ENCODE data around the gene OLFML2B. TPM values are rescaled to one million over a fixed set of nuclear protein-coding genes. Genes with fewer than 3 reads are reported as not detected.

OLFML2B gene
- polyA plus RNA-seq, 2 of the 4 experiments (the other 2 are of a cell fraction), result 0.10 to 0.79 TPM

- DNase-seq (ENCODE audit: low read depth in 1 of 2, low spot score in 1 of 2) (no peak), FAIRE-seq (no peak), ATAC-seq (no peak)
- WGBS (ENCODE audit: missing lambda C conversion rate), result 76% methylated on average over 3 of the region's 3 CpGs
- TF ChIP-seq JUNB (IDR thresholded peaks at IDR 0.05) (no peak), GATA3 (IDR thresholded peaks at IDR 0.05; ENCODE audit: borderline replicate concordance) (no peak), ATOH8 (CRISPR knock-in tag; IDR thresholded peaks at IDR 0.05; ENCODE audit: low read depth) (no peak), HES2 (IDR thresholded peaks at IDR 0.05) (no peak), ZSCAN20 (CRISPR knock-in tag; IDR thresholded peaks at IDR 0.05) (no peak), KDM5A (IDR thresholded peaks at IDR 0.05) (no peak), EP300 (IDR thresholded peaks at IDR 0.05) (no peak), RCOR1 (IDR thresholded peaks at IDR 0.05; ENCODE audit: low read depth, low read length) (no peak), HOXB13 (CRISPR knock-in tag; IDR thresholded peaks at IDR 0.05; ENCODE audit: low read depth) (no peak), CEBPB (IDR thresholded peaks at IDR 0.05) (no peak), RAD21 (conservative IDR thresholded peaks at IDR 0.05 in 1 of 2, IDR thresholded peaks at IDR 0.05 in 1 of 2) (no peak), CBX2 (IDR thresholded peaks at IDR 0.05; ENCODE audit: borderline replicate concordance, low read depth) (no peak), FOXS1 (CRISPR knock-in tag; IDR thresholded peaks at IDR 0.05) (no peak), TFCP2L1 (CRISPR knock-in tag; IDR thresholded peaks at IDR 0.05) (no peak), HDAC2 (IDR thresholded peaks at IDR 0.05) (no peak), MAZ (IDR thresholded peaks at IDR 0.05; ENCODE audit: borderline replicate concordance, low read depth, low read length) (no peak), CTCF (IDR thresholded peaks at IDR 0.05) (no peak), CHD4 (IDR thresholded peaks at IDR 0.05; ENCODE audit: borderline replicate concordance) (no peak), CBX8 (IDR thresholded peaks at IDR 0.05) (no peak), HOXB5 (CRISPR knock-in tag; IDR thresholded peaks at IDR 0.05) (no peak)
- Histone ChIP-seq H3K27ac (no peak overlapping the region), H3K4me2 (no peak overlapping the region), H3K9me3 (no peaks in the 10 kb centered on the region), H3K4me3 (no peak overlapping the region), H3K4me1 (peaks cover 13% of the 10 kb centered on the region)
- ChIA-PET CTCF (interaction anchor here (0.6 to 2.6 kb wide), 49 partner anchors 9 to 791 kb away, joined by 3 to 44 read pairs (median 4); partner anchors contain the start of genes C1orf226 and NOS1AP), POLR2A (interaction anchor here (1.0 kb wide), 1 partner anchor 335 kb away, joined by 3 read pairs; no protein-coding TSS in a partner anchor)
Observed at GRCh38 chr1:162056579-162056978, 32.9 kb upstream of the OLFML2B start.

- ATAC-seq (peak; percentile 88 to 96), DNase-seq (ENCODE audit: low read depth in 1 of 2, low spot score in 1 of 2) (peak; percentile 64 to 72), FAIRE-seq (peak; percentile 49)
- Histone ChIP-seq H3K27ac (no peak overlapping the region), H3K4me2 (no peak overlapping the region; the same call in 2 of the 3 replicates), H3K9me3 (no peaks in the 10 kb centered on the region), H3K4me3 (no peak overlapping the region), H3K4me1 (peaks cover 13% of the 10 kb centered on the region)
- whole genome bisulfite sequencing (ENCODE audit: missing lambda C conversion rate), result 33% methylated on average over 3 of the region's 3 CpGs
- ChIA-PET POLR2A (interaction anchor here (1.0 kb wide), 1 partner anchor 335 kb away, joined by 3 read pairs; no protein-coding TSS in a partner anchor), CTCF (interaction anchor here (0.6 to 2.6 kb wide), 49 partner anchors 8 to 792 kb away, joined by 3 to 44 read pairs (median 4); partner anchors contain the start of genes C1orf226 and NOS1AP)
- TF ChIP-seq RAD21 (conservative IDR thresholded peaks at IDR 0.05 in 1 of 2, IDR thresholded peaks at IDR 0.05 in 1 of 2) (peak; percentile 96 to 97), CTCF (IDR thresholded peaks at IDR 0.05) (peak; percentile 86), FOXS1 (CRISPR knock-in tag; IDR thresholded peaks at IDR 0.05) (no peak), SMC3 (IDR thresholded peaks at IDR 0.05) (peak; percentile 91)
Observed at GRCh38 chr1:162056043-162056442, 32.4 kb upstream of the OLFML2B start.
